ENCODE data around the gene AMPH.

- TF ChIP-seq, protein P1, sequence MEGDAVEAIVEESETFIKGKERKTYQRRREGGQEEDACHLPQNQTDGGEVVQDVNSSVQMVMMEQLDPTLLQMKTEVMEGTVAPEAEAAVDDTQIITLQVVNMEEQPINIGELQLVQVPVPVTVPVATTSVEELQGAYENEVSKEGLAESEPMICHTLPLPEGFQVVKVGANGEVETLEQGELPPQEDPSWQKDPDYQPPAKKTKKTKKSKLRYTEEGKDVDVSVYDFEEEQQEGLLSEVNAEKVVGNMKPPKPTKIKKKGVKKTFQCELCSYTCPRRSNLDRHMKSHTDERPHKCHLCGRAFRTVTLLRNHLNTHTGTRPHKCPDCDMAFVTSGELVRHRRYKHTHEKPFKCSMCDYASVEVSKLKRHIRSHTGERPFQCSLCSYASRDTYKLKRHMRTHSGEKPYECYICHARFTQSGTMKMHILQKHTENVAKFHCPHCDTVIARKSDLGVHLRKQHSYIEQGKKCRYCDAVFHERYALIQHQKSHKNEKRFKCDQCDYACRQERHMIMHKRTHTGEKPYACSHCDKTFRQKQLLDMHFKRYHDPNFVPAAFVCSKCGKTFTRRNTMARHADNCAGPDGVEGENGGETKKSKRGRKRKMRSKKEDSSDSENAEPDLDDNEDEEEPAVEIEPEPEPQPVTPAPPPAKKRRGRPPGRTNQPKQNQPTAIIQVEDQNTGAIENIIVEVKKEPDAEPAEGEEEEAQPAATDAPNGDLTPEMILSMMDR (IDR thresholded peaks at IDR 0.05), result no peak
- TF ChIP-seq ATF1 (CRISPR knock-in tag; IDR thresholded peaks at IDR 0.05) (no peak), RELA (CRISPR knock-in tag; IDR thresholded peaks at IDR 0.05; ENCODE audit: borderline replicate concordance) (no peak), GABPB1 (CRISPR knock-in tag; IDR thresholded peaks at IDR 0.05) (no peak), NR1H2 (CRISPR knock-in tag; IDR thresholded peaks at IDR 0.05) (no peak), JUN (CRISPR knock-in tag; IDR thresholded peaks at IDR 0.05) (no peak), FOXP1 (CRISPR knock-in tag; IDR thresholded peaks at IDR 0.05; ENCODE audit: borderline replicate concordance) (no peak), USF2 (CRISPR knock-in tag; IDR thresholded peaks at IDR 0.05) (no peak), TCF7 (CRISPR knock-in tag; IDR thresholded peaks at IDR 0.05; ENCODE audit: low read depth) (no peak)
- TF ChIP-seq, protein P2, sequence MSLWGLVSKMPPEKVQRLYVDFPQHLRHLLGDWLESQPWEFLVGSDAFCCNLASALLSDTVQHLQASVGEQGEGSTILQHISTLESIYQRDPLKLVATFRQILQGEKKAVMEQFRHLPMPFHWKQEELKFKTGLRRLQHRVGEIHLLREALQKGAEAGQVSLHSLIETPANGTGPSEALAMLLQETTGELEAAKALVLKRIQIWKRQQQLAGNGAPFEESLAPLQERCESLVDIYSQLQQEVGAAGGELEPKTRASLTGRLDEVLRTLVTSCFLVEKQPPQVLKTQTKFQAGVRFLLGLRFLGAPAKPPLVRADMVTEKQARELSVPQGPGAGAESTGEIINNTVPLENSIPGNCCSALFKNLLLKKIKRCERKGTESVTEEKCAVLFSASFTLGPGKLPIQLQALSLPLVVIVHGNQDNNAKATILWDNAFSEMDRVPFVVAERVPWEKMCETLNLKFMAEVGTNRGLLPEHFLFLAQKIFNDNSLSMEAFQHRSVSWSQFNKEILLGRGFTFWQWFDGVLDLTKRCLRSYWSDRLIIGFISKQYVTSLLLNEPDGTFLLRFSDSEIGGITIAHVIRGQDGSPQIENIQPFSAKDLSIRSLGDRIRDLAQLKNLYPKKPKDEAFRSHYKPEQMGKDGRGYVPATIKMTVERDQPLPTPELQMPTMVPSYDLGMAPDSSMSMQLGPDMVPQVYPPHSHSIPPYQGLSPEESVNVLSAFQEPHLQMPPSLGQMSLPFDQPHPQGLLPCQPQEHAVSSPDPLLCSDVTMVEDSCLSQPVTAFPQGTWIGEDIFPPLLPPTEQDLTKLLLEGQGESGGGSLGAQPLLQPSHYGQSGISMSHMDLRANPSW (CRISPR knock-in tag; conservative IDR thresholded peaks at IDR 0.05; ENCODE audit: low read depth), result no peak
- TF ChIP-seq, protein P3, sequence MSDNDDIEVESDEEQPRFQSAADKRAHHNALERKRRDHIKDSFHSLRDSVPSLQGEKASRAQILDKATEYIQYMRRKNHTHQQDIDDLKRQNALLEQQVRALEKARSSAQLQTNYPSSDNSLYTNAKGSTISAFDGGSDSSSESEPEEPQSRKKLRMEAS (CRISPR knock-in tag; IDR thresholded peaks at IDR 0.05), result no peak
- TF ChIP-seq, protein P4, sequence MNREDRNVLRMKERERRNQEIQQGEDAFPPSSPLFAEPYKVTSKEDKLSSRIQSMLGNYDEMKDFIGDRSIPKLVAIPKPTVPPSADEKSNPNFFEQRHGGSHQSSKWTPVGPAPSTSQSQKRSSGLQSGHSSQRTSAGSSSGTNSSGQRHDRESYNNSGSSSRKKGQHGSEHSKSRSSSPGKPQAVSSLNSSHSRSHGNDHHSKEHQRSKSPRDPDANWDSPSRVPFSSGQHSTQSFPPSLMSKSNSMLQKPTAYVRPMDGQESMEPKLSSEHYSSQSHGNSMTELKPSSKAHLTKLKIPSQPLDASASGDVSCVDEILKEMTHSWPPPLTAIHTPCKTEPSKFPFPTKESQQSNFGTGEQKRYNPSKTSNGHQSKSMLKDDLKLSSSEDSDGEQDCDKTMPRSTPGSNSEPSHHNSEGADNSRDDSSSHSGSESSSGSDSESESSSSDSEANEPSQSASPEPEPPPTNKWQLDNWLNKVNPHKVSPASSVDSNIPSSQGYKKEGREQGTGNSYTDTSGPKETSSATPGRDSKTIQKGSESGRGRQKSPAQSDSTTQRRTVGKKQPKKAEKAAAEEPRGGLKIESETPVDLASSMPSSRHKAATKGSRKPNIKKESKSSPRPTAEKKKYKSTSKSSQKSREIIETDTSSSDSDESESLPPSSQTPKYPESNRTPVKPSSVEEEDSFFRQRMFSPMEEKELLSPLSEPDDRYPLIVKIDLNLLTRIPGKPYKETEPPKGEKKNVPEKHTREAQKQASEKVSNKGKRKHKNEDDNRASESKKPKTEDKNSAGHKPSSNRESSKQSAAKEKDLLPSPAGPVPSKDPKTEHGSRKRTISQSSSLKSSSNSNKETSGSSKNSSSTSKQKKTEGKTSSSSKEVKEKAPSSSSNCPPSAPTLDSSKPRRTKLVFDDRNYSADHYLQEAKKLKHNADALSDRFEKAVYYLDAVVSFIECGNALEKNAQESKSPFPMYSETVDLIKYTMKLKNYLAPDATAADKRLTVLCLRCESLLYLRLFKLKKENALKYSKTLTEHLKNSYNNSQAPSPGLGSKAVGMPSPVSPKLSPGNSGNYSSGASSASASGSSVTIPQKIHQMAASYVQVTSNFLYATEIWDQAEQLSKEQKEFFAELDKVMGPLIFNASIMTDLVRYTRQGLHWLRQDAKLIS (CRISPR knock-in tag; IDR thresholded peaks at IDR 0.05; ENCODE audit: borderline replicate concordance), result no peak
Measured at GRCh38 chr7:38506004-38506403, 125.2 kb downstream of the AMPH start.
